Endothelial cell (in vitro differentiated cells): ENCODE data around the gene WASF2. TPM values are rescaled to one million over a fixed set of nuclear protein-coding genes. Genes with fewer than 3 reads are reported as not detected.
"Not testable (repeated sequence)": the region's sequence is repeated elsewhere in the genome, so short reads cannot be mapped to it uniquely, and the experiment has no call there.

Experiments
- DNase-seq: peaks from one replicate; pipeline ENCODE4 v3.0.0; 2021; ENCODE audit warnings: low spot score
- H3K27ac Mint-ChIP-seq: one replicate; pipeline ENCODE4 v1.8.0; 2021; ENCODE audit warnings: mixed read lengths, inconsistent platforms; ENCODE audit not compliant: unreplicated experiment
- H3K27me3 Mint-ChIP-seq: one replicate; pipeline ENCODE4 v1.8.0; 2021; ENCODE audit warnings: mild to moderate bottlenecking, moderate library complexity, mixed read lengths, inconsistent platforms; ENCODE audit not compliant: unreplicated experiment
- H3K36me3 Mint-ChIP-seq: one replicate; pipeline ENCODE4 v1.8.0; 2021; ENCODE audit warnings: mild to moderate bottlenecking, low read depth, mixed read lengths, inconsistent platforms; ENCODE audit not compliant: unreplicated experiment
- H3K4me1 Mint-ChIP-seq: one replicate; pipeline ENCODE4 v1.8.0; 2021; ENCODE audit warnings: mild to moderate bottlenecking, mixed read lengths, inconsistent platforms; ENCODE audit not compliant: unreplicated experiment
- H3K4me3 Mint-ChIP-seq: one replicate; pipeline ENCODE4 v1.8.0; 2021; ENCODE audit warnings: mild to moderate bottlenecking, mixed read lengths, inconsistent platforms; ENCODE audit not compliant: unreplicated experiment
- H3K9me3 Mint-ChIP-seq: one replicate; pipeline ENCODE4 v1.8.0; 2021; ENCODE audit warnings: mixed read lengths, inconsistent platforms; ENCODE audit not compliant: unreplicated experiment
- long read RNA-seq: library from polyadenylated mRNA; unstranded; transcript quantifications from one replicate; pipeline ENCODE4 v2.0.0, GENCODE V29; 2020; ENCODE audit not compliant: unreplicated experiment
- total RNA-seq: library from RNA; stranded (reverse); fragmentation: NEBNext Ultra II Directional; extraction: Animal tissue kit (Norgen Biotek cat#: 25700); gene quantifications from one replicate; pipeline ENCODE4 v1.2.1, GENCODE V29; 2021; ENCODE audit not compliant: unreplicated experiment
- TF ChIP-seq, protein P1 (sequence below): fragments of 200-600 bp; sonication (generic); IDR thresholded peaks from one replicate; pipeline ENCODE4 v1.5.0; 2021; ENCODE audit warnings: antibody characterized with exemption; ENCODE audit not compliant: unreplicated experiment

The WASF2 gene, protein sequence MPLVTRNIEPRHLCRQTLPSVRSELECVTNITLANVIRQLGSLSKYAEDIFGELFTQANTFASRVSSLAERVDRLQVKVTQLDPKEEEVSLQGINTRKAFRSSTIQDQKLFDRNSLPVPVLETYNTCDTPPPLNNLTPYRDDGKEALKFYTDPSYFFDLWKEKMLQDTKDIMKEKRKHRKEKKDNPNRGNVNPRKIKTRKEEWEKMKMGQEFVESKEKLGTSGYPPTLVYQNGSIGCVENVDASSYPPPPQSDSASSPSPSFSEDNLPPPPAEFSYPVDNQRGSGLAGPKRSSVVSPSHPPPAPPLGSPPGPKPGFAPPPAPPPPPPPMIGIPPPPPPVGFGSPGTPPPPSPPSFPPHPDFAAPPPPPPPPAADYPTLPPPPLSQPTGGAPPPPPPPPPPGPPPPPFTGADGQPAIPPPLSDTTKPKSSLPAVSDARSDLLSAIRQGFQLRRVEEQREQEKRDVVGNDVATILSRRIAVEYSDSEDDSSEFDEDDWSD
- total RNA-seq: 272 TPM
- long read RNA-seq, full-length matches to known transcripts: 4 of 54 reads
- long read RNA-seq, partial matches to known transcripts: 30 of 54 reads
- long read RNA-seq, other reads (novel, unspliced or antisense): 20 of 54 reads

DNA sequence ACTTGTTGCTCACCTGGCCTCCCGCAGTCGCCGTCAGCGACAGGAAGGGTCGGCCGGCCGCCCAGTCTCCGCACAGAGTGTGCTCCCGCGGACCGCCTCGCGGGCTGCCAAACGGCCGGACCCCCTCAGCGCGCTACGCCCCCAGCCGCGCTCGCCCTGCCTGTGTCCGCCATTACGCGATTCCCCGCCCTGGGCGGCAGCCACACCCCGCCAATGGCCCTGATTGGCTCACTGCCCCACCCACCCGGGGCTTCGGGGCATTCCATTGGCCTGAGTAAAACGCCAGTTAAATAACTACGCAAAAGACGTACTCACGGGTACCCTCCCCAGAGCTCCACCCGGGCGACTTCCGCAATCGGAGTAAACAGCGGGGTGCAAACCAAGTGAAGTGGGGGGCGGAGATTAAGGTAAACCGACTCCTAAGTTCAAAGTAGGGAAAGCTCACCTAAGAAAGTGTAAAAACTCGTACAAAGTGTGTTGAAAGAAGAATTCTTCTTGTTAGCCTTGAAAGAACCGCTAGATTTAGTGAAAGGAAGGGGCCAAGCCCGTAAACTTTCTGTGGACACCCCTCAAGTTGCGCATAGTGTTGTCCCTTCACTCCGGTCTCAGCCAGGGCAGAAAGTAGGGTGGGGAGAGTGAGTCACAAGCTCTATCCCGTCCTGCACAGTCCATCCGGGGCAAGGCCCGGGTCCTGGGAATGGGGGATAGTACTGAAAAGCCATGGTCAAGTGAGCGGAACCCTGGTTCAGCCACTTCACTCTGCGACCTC, at the start of gene WASF2:
Gene WASF2 (minus strand): TSS at position 195 of the 769 bp plus-strand sequence. CDS start 61,277 bp downstream, outside the sequence.
- TF ChIP-seq, protein P1, sequence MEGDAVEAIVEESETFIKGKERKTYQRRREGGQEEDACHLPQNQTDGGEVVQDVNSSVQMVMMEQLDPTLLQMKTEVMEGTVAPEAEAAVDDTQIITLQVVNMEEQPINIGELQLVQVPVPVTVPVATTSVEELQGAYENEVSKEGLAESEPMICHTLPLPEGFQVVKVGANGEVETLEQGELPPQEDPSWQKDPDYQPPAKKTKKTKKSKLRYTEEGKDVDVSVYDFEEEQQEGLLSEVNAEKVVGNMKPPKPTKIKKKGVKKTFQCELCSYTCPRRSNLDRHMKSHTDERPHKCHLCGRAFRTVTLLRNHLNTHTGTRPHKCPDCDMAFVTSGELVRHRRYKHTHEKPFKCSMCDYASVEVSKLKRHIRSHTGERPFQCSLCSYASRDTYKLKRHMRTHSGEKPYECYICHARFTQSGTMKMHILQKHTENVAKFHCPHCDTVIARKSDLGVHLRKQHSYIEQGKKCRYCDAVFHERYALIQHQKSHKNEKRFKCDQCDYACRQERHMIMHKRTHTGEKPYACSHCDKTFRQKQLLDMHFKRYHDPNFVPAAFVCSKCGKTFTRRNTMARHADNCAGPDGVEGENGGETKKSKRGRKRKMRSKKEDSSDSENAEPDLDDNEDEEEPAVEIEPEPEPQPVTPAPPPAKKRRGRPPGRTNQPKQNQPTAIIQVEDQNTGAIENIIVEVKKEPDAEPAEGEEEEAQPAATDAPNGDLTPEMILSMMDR: no peak
- H3K4me3 Mint-ChIP-seq: peak within 1 kb of the TSS; percentile 99
- peaks cover 5% of the 10 kb centered on the region for H3K36me3 Mint-ChIP-seq
- H3K27me3 Mint-ChIP-seq: peaks cover 13% of the 10 kb centered on the region
- no peaks in the 10 kb centered on the region for H3K9me3 Mint-ChIP-seq
- DNase-seq: peak; percentile 95
- peaks cover 20% of the 10 kb centered on the region for H3K4me1 Mint-ChIP-seq
- peak within 1 kb of the TSS; percentile 99 for H3K27ac Mint-ChIP-seq

DNA sequence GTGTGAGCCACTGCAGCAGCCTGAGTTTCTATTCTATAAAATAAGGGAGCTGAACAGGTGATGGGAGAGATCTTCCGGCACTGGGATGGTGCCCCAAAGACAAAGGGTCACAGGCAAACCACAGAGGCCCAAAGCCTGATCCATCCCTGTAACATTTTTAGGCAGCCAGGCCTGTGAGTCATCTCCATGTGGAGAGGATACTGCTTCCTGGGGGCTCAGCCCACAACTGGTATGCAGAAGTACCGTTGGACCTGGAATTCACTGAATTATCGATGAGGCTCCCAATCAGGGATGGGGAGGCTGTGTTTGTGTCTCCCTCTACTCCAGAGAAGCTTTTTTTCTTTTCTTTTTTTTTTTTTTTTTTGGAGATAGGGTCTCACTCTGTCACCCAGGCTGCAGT, 48.8 kb upstream of the WASF2 start:
- TF ChIP-seq, protein P1: no peak
- Mint-ChIP-seq H3K4me1 (peaks cover 23% of the 10 kb centered on the region), H3K9me3 (no peaks in the 10 kb centered on the region), H3K36me3 (peaks cover 18% of the 10 kb centered on the region), H3K4me3 (no peak overlapping the region), H3K27me3 (peaks cover 19% of the 10 kb centered on the region), H3K27ac (no peak overlapping the region)
- no peak for DNase-seq

DNA sequence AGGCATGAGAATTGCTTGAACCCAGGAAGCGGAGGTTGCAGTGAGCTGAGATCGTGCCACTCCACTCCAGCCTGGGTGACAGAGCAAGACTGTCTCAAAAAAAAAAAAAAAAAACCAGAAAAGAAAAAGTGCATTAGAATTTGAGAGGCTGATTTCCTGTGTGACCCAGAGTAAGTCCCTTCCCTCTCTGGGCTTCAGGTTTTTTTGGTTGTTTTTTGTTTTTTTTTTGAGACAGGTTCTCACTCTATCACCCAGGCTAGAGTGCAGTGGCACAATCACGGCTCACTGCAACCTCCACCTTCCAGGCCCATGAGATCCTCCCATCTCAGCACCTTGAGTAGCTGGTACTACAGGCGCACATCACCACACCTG, 48.3 kb upstream of the WASF2 start:
- H3K9me3 Mint-ChIP-seq, DNase-seq, H3K4me3 Mint-ChIP-seq, H3K27ac Mint-ChIP-seq: not testable (repeated sequence)
- H3K27me3 Mint-ChIP-seq: peaks cover 19% of the 10 kb centered on the region
- peaks cover 22% of the 10 kb centered on the region for H3K36me3 Mint-ChIP-seq
- peaks cover 23% of the 10 kb centered on the region for H3K4me1 Mint-ChIP-seq

DNA sequence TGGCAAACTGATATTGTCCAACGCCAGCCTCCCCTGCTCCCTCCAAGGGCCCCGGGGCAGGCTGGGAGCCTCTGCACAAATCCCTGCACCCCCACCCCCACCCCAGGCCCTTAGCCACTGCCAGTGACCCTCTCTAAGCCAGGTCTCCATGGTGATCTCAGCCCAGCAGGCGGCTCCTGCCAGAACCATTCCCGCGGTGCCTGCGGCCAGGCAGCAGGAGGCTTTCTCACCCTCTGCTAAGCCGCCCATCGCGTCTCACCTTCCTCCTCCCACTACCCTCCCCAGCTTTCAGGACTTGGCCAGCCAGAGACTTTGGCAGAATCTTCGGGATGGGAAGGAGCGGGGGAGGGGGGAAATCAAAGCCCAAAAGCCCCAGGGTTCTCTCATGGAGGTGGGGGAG, 46.8 kb upstream of the WASF2 start:
- DNase-seq: no peak
- peaks cover 31% of the 10 kb centered on the region for H3K36me3 Mint-ChIP-seq
- H3K27ac Mint-ChIP-seq: no peak overlapping the region
- peaks cover 19% of the 10 kb centered on the region for H3K4me1 Mint-ChIP-seq
- no peaks in the 10 kb centered on the region for H3K9me3 Mint-ChIP-seq
- H3K4me3 Mint-ChIP-seq: no peak overlapping the region
- peaks cover 25% of the 10 kb centered on the region for H3K27me3 Mint-ChIP-seq
- TF ChIP-seq, protein P1: no peak

DNA sequence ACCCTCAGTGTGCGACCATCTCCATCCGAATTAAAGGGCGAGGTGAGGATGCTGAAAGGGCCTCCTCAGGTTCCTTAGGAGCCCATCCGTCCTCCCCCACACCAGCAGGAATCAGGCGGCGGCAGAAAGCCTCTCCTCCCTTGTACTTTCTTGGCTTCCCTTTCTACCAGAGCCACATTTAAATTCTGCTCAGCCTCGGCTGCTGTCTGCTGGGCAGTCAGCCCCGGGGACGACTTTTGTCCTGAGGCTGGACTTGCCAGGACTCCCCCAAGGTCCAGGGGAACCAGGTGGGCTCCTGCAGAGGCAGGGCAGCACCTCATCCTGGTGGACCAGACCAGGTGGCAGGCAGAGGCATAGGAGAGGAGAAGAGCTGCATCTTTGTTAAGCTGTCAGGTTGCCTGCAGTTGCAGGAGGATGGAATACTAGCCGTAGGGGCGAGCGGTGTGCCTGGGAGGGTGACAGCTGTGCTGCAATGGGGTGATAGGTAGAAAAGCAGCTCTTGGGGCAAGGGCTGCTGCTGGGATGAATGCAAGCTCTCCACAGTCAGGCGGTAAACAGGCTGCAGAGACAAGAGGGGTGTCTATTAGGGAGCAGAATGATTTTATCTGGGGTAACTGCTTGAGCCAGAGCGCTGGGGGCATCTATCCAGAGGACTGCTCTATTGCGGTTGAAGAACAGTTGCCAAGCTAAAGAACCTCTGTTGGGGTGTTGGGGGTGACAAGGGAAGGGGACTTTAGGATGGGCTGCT, 46.2 kb upstream of the WASF2 start:
- peaks cover 28% of the 10 kb centered on the region for H3K27me3 Mint-ChIP-seq
- peak overlapping the region; percentile 67 for H3K27ac Mint-ChIP-seq
- TF ChIP-seq, protein P1: no peak
- peak overlapping the region; percentile 35 for H3K4me3 Mint-ChIP-seq
- H3K9me3 Mint-ChIP-seq: no peaks in the 10 kb centered on the region
- H3K36me3 Mint-ChIP-seq: peaks cover 31% of the 10 kb centered on the region
- peaks cover 19% of the 10 kb centered on the region for H3K4me1 Mint-ChIP-seq
- DNase-seq: no peak
